ENCODE measurements around the gene STS. TPM values are rescaled to one million over a fixed set of nuclear protein-coding genes. Genes with fewer than 3 reads are reported as not detected.
A peak's percentile ranks its signal among the peaks of the same experiment; 100 is the strongest.

Gene STS
- total RNA-seq, 2 donors from 2014 or later = 2.1 to 6.6 TPM

- no peak overlapping the region for H3K4me3 Mint-ChIP-seq
- peak; percentile 61 for DNase-seq
- H3K9me3 ChIP-seq (ENCODE audit: control insufficient read depth, low read length) = no peaks in the 10 kb centered on the region
- TF ChIP-seq CTCF (conservative IDR thresholded peaks at IDR 0.05) = no peak
- H3K9me3 Mint-ChIP-seq = peaks cover 5% of the 10 kb centered on the region
- H3K9ac ChIP-seq (ENCODE audit: extremely low read depth, low read length, poor library complexity, severe bottlenecking) = no peak overlapping the region
- peaks cover 29% of the 10 kb centered on the region for H3K36me3 Mint-ChIP-seq (ENCODE audit: low read depth)
- H3K27me3 Mint-ChIP-seq (ENCODE audit: insufficient read depth) = no peaks in the 10 kb centered on the region
- H3K27me3 ChIP-seq (ENCODE audit: control insufficient read depth, insufficient read depth, low read length, poor library complexity, severe bottlenecking) = no peaks in the 10 kb centered on the region
- WGBS, 2 experiments (ENCODE audit: insufficient coverage in 1 of 2, insufficient read length in 1 of 2) = 77 to 100% methylated on average over 1 to 3 of the region's 3 CpGs
- H3K4me1 ChIP-seq (ENCODE audit: control insufficient read depth, insufficient read depth, low read length) = no peaks in the 10 kb centered on the region
- no peaks in the 10 kb centered on the region for H3K36me3 ChIP-seq (ENCODE audit: control insufficient read depth, insufficient read depth, low read length)
- no peak overlapping the region for H3K27ac Mint-ChIP-seq
- H3K4me3 ChIP-seq (ENCODE audit: low read length) = no peak overlapping the region
- peaks cover 23% of the 10 kb centered on the region for H3K4me1 Mint-ChIP-seq
- H3K27ac ChIP-seq (ENCODE audit: low read depth, low read length) = no peak overlapping the region
These were observed 29.9 kb upstream of the STS start for GRCh38 chrX:7117587-7117986.

GRCh38 chrX:7119950-7120877 is 27.3 kb upstream of the STS start:
- DNase-seq = no peak
- H3K27me3 ChIP-seq (ENCODE audit: control insufficient read depth, insufficient read depth, low read length, poor library complexity, severe bottlenecking) = no peaks in the 10 kb centered on the region
- H3K9ac ChIP-seq (ENCODE audit: extremely low read depth, low read length, poor library complexity, severe bottlenecking) = no peak overlapping the region
- no peak overlapping the region for H3K4me3 ChIP-seq (ENCODE audit: low read length)
- Mint-ChIP-seq H3K27me3 (ENCODE audit: insufficient read depth) (no peaks in the 10 kb centered on the region), H3K4me3 (no peak overlapping the region), H3K9me3 (peaks cover 10% of the 10 kb centered on the region), H3K36me3 (ENCODE audit: low read depth) (peaks cover 19% of the 10 kb centered on the region), H3K4me1 (peaks cover 25% of the 10 kb centered on the region), H3K27ac (no peak overlapping the region)
- 97% methylated on average over 4 of the region's 7 CpGs; no CpG with 5 or more reads in 1 of the 2 experiments for WGBS, 2 experiments (ENCODE audit: insufficient coverage in 1 of 2, insufficient read length in 1 of 2)
- no peak overlapping the region for H3K27ac ChIP-seq (ENCODE audit: low read depth, low read length)
- no peaks in the 10 kb centered on the region for H3K9me3 ChIP-seq (ENCODE audit: control insufficient read depth, low read length)
- TF ChIP-seq CTCF (conservative IDR thresholded peaks at IDR 0.05) = no peak
- no peaks in the 10 kb centered on the region for H3K36me3 ChIP-seq (ENCODE audit: control insufficient read depth, insufficient read depth, low read length)
- H3K4me1 ChIP-seq (ENCODE audit: control insufficient read depth, insufficient read depth, low read length) = no peaks in the 10 kb centered on the region

GRCh38 chrX:7120878-7121219 is 26.7 kb upstream of the STS start:
- H3K4me3 Mint-ChIP-seq = no peak overlapping the region
- peaks cover 25% of the 10 kb centered on the region for H3K4me1 Mint-ChIP-seq
- Histone ChIP-seq H3K9me3 (ENCODE audit: control insufficient read depth, low read length) (no peaks in the 10 kb centered on the region), H3K4me3 (ENCODE audit: low read length) (no peak overlapping the region), H3K9ac (ENCODE audit: extremely low read depth, low read length, poor library complexity, severe bottlenecking) (no peak overlapping the region), H3K27me3 (ENCODE audit: control insufficient read depth, insufficient read depth, low read length, poor library complexity, severe bottlenecking) (no peaks in the 10 kb centered on the region), H3K4me1 (ENCODE audit: control insufficient read depth, insufficient read depth, low read length) (no peaks in the 10 kb centered on the region), H3K36me3 (ENCODE audit: control insufficient read depth, insufficient read depth, low read length) (no peaks in the 10 kb centered on the region), H3K27ac (ENCODE audit: low read depth, low read length) (no peak overlapping the region)
- no peak for DNase-seq
- H3K36me3 Mint-ChIP-seq (ENCODE audit: low read depth) = peaks cover 26% of the 10 kb centered on the region
- no peak overlapping the region for H3K27ac Mint-ChIP-seq
- peaks cover 10% of the 10 kb centered on the region for H3K9me3 Mint-ChIP-seq
- no peaks in the 10 kb centered on the region for H3K27me3 Mint-ChIP-seq (ENCODE audit: insufficient read depth)
- WGBS, 2 experiments (ENCODE audit: insufficient coverage in 1 of 2, insufficient read length in 1 of 2) = 83% methylated on average over 1 of the region's 2 CpGs; no CpG with 5 or more reads in 1 of the 2 experiments
- no peak for TF ChIP-seq CTCF (conservative IDR thresholded peaks at IDR 0.05)

Data from endodermal cell (in vitro differentiated cells).